Motor neuron (in vitro differentiated cells): ENCODE data around the gene UBTD1. TPM values are rescaled to one million over a fixed set of nuclear protein-coding genes. Genes with fewer than 3 reads are reported as not detected.
A peak's percentile ranks its signal among the peaks of the same experiment; 100 is the strongest.
"Not testable (repeated sequence)": the region's sequence is repeated elsewhere in the genome, so short reads cannot be mapped to it uniquely, and the experiment has no call there.

Source experiments
- ATAC-seq, 8 experiments: fragments of 200-7000 bp; cut with Tn5 transposase; replicated peaks in 6 of 8; 2 replicates each; pipeline ENCODE4 v1.8.0; 2021; ENCODE audit warnings: mild to moderate bottlenecking in 8 of 8, moderate library complexity in 8 of 8
- H3K27ac ChIP-seq, 2 donors: fragments of 250-450 bp; sonication (Bioruptor Pico); 2 replicates each; pipeline ENCODE4 v1.9.0; 2021; ENCODE audit warnings: antibody characterized with exemption in 2 of 2, mild to moderate bottlenecking in 2 of 2, moderate library complexity in 1 of 2
- H3K4me1 ChIP-seq, 2 donors: fragments of 250-450 bp; sonication (Bioruptor Pico); replicated peaks in 1 of 2; 2 replicates each; pipeline ENCODE4 v1.6.1; 2021; ENCODE audit warnings: antibody characterized with exemption in 2 of 2, mild to moderate bottlenecking in 2 of 2, moderate library complexity in 1 of 2
- H3K4me3 ChIP-seq, 5 donors: fragments of 250-450 bp; sonication (Bioruptor Pico); 2 replicates each; pipeline ENCODE4 v1.9.0; 2021; ENCODE audit warnings: antibody characterized with exemption in 5 of 5, mild to moderate bottlenecking in 5 of 5, moderate library complexity in 4 of 5
- WGBS, 10 experiments: fragments of 450-650 bp; shearing (Covaris generic); methylation state at CpG; one replicate each; pipeline ENCODE4 v1.0.0; 2022; 5-methylcytosine and 5-hydroxymethylcytosine counted together
- in situ Hi-C, 9 experiments: fragments of 400-800 bp; cut with MboI; loops; one replicate each; pipeline ENCODE4 v1.15.0; 2021; ENCODE audit warnings: low sequenced_read_pairs in 9 of 9, low pct_unique_long_range_greater_than_20kb in 2 of 9; ENCODE audit not compliant: unreplicated experiment in 9 of 9
- total RNA-seq, 8 experiments: library from RNA; unstranded; fragments of 300-600 nt; gene quantifications; 2 replicates each; pipeline versions ENCODE4 v1.2.3 to v1.2.4, GENCODE V29; 2022

Gene UBTD1
- total RNA-seq, 8 experiments from 2014 or later: 2.9 to 16.7 (median 6.9) TPM

DNA sequence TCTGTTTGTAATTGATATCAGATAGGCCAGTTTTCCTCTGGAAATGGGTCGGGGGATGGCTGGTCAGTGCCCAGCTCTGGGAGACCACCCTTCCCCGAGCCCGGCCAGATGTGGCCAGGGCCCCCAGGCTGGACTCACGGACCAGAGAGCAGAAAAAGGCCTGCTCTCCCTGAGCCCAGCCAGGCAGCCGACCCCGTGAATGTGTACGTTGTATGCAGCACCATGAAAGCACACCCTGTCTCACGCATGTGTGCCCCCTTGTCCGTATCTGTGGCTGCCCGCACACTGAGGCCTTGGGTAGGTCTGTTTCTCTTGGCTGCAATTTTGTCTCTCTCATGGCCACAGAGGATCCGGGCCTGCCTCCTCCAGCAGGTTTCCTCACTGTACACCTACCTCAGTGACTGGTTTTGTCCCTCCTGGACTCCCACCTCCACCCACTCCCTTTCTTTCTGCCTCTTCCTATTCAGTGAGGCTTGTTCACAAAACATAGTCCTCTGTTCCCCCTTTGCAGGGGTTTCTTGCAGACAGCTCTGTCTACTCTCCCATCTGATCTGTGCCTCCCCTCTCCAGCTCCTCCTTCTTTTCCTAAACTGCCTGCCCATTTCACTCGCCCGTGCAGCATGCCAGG lies 50.2 kb downstream of the UBTD1 start:
- H3K27ac ChIP-seq: no peak overlapping the region
- ATAC-seq: peak in 2 of 8 experiments; percentile 2 to 13
- H3K4me1 ChIP-seq: peaks cover 27 to 35% of the 10 kb centered on the region in 2 donors
- in situ Hi-C loops: no loop called here
- WGBS, 10 experiments: 60 to 100% (median 70%) methylated on average over 2 to 5 of the region's 13 CpGs; no CpG with 5 or more reads in 3 of the 10 experiments
- no peak overlapping the region for H3K4me3 ChIP-seq

DNA sequence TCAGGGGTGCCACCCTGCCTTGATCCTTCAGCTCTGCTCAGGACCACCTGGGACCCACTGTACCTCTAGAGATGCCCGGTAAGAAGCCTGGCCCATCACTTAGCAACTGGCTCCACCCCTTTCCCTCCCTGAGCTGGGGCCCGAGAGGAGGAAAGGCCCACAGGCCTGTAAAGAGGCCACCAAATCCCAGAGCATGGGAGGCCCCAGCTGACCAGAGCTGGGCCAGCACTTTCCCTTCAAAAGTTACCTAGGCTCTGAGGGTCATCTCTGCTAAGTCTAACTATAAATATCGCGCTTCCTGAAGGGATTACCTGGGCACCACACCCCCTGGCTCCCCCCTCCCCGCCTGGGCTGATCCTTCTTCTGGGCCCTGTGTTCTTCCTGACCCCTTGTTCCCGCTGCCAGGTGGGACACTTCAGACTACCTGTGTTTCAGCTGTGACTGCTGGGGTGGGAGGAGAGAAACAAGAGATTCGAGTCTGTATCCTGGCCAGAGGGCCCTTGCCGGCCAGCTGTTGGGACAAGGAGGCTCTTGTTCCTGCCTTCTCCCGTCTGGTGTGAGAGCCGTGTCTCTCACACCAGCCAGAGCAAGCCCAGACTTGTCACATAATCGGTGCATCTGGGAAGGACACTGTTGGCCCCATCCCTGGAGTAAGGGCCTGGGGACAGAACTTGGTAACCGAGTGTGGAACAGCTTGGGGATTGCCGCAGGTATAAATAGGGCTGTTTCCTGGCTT lies 51.0 kb downstream of the UBTD1 start:
- ATAC-seq: peak; percentile 47 to 82 (median 76)
- Histone ChIP-seq H3K27ac (peak overlapping the region in 1 of 2 donors; percentile 64), H3K4me3 (no peak overlapping the region), H3K4me1 (peaks cover 27 to 35% of the 10 kb centered on the region in 2 donors)
- in situ Hi-C loops: loop anchor here in 1 of 9 experiments (25.0 kb wide), 1 partner anchor 87 kb away; no protein-coding TSS in a partner anchor
- 0 to 100% (median 40%) methylated on average over 1 to 3 of the region's 13 CpGs; no CpG with 5 or more reads in 5 of the 10 experiments for WGBS, 10 experiments

DNA sequence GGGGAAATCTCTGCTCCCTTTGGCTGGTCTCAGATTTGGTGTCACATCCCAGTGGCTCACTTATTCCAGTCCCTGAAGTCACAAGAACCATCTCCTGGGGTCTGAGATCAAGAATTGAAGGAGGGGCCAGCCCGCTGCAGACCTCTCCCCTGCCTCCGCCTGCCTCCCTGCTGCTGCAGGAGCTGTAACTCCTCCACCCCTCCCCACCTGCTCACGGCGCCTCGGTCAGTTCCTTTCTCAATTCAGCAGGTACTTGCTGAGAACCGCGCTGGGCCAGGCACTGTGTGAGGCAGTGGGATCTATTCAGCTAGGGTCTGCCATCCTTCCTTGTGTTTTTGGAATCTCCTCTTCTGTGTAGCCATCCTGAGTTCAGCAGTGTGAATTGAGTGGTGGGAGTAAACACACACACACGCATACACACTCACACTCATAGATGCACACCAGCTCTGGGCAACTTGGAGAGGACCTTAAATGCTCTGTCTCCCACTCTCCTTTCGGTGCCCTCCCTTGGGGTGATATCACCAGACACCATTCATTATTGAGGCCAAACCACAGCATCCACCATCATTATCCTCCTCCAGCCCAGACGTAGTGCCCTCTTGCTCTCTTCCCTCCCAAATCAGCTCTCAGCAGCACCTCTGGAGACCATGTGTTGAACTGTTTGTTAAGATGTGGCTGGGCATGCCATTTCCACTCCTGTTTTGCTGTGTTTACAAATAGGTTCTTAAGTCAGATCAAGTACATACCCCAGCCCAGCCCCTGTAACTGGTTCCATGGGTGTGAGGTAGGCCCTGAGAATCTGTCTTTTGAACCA lies 51.8 kb downstream of the UBTD1 start:
- in situ Hi-C loops: loop anchor here in 1 of 9 experiments (25.0 kb wide), 1 partner anchor 88 kb away; no protein-coding TSS in a partner anchor
- peak overlapping the region in 1 of 2 donors; percentile 64 for H3K27ac ChIP-seq
- peak in 4 of 8 experiments; percentile 3 to 16 (median 7) for ATAC-seq
- peaks cover 27 to 35% of the 10 kb centered on the region in 2 donors for H3K4me1 ChIP-seq
- 40 to 100% (median 90%) methylated on average over 1 to 2 of the region's 10 CpGs; no CpG with 5 or more reads in 7 of the 10 experiments for WGBS, 10 experiments
- H3K4me3 ChIP-seq: no peak overlapping the region

DNA sequence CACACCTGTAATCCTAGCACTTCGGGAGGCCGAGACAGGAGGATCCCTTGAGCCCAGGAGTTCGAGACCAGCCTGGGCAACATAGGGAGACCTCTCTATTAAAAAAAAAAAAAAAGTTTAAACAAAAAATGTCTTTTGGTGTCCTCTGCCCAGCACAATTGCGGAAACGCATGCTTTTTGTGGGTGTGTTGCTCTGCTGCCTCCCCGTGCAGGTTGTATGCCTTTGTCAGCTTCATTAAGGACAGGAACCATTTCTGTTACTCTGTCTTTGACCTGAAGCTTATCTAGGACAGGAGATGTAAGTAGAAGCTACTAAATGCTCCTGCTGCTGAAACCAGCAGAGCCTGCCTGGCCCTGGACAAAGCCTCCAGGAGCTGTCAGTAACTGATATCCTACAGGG lies 52.5 kb downstream of the UBTD1 start:
- no peak overlapping the region for H3K27ac ChIP-seq
- in situ Hi-C loops: loop anchor here in 1 of 9 experiments (25.0 kb wide), 1 partner anchor 89 kb away; no protein-coding TSS in a partner anchor
- peaks cover 27 to 35% of the 10 kb centered on the region in 2 donors for H3K4me1 ChIP-seq
- ATAC-seq: no peak
- 89 to 100% (median 94%) methylated on average over 2 to 6 of the region's 6 CpGs; no CpG with 5 or more reads in 5 of the 10 experiments for WGBS, 10 experiments
- no peak overlapping the region for H3K4me3 ChIP-seq

DNA sequence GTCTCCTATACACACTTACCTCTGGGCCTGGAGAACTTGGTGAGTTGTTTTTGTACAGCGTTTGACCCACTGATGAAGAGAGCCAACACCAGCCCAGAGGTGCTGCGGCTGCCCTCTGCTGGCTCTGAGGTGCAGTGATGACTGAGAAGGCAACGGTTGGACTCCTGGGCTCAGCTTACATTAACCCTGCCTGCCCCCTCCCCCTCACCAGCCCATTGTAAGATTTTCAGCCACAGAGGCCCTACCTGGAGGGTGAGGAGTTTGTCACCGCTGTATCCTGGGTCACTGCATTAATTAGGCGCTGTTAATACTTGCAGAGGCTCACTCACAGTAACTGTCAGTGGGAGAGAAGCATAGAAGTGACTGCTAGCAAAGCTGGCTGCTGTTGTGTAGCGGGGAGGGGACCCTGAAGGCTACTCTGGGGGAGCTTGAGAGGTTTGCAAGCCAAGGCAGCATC lies 54.9 kb downstream of the UBTD1 start:
- Histone ChIP-seq H3K27ac (no peak overlapping the region), H3K4me3 (no peak overlapping the region), H3K4me1 (peaks cover 14 to 24% of the 10 kb centered on the region in 2 donors)
- in situ Hi-C loops: loop anchor here in 1 of 9 experiments (25.0 kb wide), 1 partner anchor 91 kb away; no protein-coding TSS in a partner anchor
- 4 to 100% (median 48%) methylated on average over 1 to 5 of the region's 6 CpGs; no CpG with 5 or more reads in 3 of the 10 experiments for WGBS, 10 experiments
- ATAC-seq: peak; percentile 75 to 97 (median 85)

DNA sequence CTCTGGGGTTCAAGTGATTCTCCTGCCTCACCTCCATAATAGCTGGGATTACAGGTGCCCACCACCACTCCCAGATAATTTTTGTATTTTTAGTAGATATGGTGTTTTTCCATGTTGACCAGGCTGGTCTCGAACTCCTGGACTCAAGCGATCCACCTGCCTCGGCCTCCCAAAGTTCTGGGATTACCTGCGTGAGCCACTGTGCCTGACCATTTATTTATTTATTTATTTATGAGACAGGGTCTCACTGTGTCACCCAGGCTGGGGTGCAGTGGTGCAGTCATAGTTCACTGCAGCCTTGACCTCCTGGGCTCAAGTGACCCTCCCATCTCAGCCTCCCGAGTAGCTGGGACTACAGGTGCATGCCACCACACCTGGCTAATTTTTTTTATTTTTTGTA lies 55.6 kb downstream of the UBTD1 start:
- not testable (repeated sequence) for H3K4me3 ChIP-seq, H3K27ac ChIP-seq, ATAC-seq
- peaks cover 12 to 22% of the 10 kb centered on the region in 2 donors for H3K4me1 ChIP-seq
- in situ Hi-C loops: loop anchor here in 1 of 9 experiments (25.0 kb wide), 1 partner anchor 92 kb away; no protein-coding TSS in a partner anchor
- WGBS, 10 experiments: 60 to 97% (median 96%) methylated on average over 1 to 4 of the region's 5 CpGs; no CpG with 5 or more reads in 6 of the 10 experiments

DNA sequence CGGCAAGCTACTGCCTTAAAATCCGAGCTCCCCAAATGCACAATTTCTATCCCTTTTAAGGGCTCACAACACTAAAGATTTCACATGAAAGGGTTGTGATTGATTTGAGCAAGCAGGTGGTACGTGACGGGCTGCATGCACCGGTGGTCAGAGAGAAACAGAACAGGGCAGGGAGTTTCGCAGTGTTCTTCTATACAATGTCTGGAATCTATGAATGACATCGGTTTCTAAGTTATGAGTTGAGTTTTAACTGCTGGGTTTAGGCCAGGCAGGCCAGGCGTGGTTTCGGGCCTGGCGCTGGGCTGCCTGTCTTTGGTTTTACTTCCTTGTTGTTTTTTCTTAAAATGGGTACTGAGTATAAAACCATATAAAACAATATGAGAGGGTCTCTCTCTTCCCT lies 56.8 kb downstream of the UBTD1 start:
- in situ Hi-C loops: loop anchor here in 1 of 9 experiments (25.0 kb wide), 1 partner anchor 93 kb away; no protein-coding TSS in a partner anchor
- WGBS, 10 experiments: 78 to 92% (median 87%) methylated on average over 2 to 5 of the region's 10 CpGs; no CpG with 5 or more reads in 7 of the 10 experiments
- not testable (repeated sequence) for H3K4me1 ChIP-seq, H3K4me3 ChIP-seq, H3K27ac ChIP-seq, ATAC-seq

DNA sequence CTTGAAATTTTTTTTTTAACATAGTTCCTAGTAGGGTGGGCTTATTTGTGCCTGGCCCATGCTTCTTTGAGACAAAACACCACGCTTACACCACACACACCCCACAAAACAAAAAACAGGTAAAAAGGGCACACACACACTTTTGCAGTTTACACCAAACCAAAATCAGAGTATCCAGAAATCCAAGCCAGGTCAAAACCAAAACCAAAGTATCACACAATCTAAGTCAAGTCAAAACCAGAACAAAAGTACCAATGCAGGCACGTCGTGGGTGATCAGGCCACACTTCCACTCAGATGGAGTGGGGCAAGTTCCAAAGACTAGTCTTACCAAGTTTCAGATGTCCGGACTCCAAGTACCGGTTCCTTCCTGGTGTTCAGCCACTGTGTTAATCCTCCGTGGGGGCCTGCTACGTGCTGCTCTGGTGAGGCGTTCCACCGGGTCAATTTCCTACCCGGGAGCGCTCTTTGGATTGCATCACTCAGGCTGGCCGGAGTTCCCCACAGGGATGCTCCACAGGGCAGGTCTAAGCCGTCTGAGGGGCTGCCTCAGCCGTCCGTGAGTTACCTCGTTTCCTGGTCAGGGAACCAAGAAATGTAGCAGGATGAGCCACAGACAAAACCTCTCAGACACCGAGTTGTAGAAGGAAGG lies 62.1 kb downstream of the UBTD1 start:
- in situ Hi-C loops: loop anchor here in 1 of 9 experiments (25.0 kb wide), 1 partner anchor 99 kb away; no protein-coding TSS in a partner anchor
- not testable (repeated sequence) for H3K4me3 ChIP-seq, H3K27ac ChIP-seq, H3K4me1 ChIP-seq
- peak in 3 of 8 experiments; percentile 54 to 76 (median 65) for ATAC-seq
- WGBS, 10 experiments: 40 to 100% (median 83%) methylated on average over 1 to 3 of the region's 17 CpGs; no CpG with 5 or more reads in 5 of the 10 experiments

DNA sequence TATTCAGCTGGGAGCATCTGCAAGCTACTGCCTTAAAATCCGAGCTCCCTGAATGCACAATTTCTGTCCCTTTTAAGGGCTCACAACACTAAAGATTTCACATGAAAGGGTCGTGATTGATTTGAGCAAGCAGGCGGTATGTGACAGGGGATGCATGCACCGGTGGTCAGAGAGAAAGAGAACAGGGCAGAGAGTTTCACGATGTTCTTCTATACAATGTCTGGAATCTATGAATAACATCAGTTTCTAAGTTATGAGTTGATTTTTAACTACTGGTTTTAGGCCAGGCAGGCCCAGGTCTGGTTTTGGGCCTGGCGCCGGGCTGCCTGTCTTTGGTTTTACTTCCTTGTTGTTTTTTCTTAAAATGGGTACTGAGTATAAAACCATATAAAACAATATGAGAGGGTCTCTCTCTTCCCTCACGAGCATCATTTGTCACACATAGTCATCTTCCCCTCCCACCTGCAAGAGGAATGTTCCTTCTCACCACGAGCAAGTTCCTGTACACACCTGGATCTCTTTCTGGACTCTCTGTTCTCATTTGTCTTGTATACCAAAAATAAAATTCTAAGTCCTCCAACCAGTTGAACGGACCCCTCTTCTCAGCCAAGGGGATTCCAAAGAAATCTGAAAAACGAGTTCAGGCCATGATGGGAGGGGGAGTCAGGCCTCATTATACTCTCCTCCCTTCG lies 62.8 kb downstream of the UBTD1 start:
- not testable (repeated sequence) for H3K4me1 ChIP-seq, ATAC-seq, H3K27ac ChIP-seq, H3K4me3 ChIP-seq
- in situ Hi-C loops: loop anchor here in 1 of 9 experiments (25.0 kb wide), 1 partner anchor 99 kb away; no protein-coding TSS in a partner anchor
- WGBS, 10 experiments: 29 to 100% (median 78%) methylated on average over 2 to 6 of the region's 12 CpGs

DNA sequence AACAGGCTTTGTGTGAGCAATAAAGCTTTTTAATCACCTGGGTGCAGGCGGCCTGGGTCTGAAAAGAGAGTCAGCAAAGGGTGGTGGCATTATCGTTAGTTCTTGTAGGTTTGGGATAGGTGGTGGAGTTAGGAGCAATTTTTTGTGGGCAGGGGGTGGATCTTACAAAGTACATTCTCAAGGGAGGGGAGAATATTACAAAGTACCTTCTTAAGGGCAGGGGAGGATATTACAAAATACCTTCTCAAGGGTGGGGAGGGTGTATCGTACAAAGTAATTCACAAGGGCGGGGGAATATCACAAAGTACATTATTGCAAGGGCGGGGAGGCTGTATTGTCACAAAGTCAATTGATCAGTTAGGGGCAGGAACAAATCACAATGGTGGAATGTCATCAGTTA lies 63.6 kb downstream of the UBTD1 start:
- not testable (repeated sequence) for H3K4me1 ChIP-seq, H3K27ac ChIP-seq, ATAC-seq, H3K4me3 ChIP-seq
- in situ Hi-C loops: loop anchor here in 1 of 9 experiments (25.0 kb wide), 1 partner anchor 100 kb away; no protein-coding TSS in a partner anchor
- WGBS, 10 experiments: 86 to 100% (median 100%) methylated on average over 1 to 3 of the region's 5 CpGs; no CpG with 5 or more reads in 5 of the 10 experiments

DNA sequence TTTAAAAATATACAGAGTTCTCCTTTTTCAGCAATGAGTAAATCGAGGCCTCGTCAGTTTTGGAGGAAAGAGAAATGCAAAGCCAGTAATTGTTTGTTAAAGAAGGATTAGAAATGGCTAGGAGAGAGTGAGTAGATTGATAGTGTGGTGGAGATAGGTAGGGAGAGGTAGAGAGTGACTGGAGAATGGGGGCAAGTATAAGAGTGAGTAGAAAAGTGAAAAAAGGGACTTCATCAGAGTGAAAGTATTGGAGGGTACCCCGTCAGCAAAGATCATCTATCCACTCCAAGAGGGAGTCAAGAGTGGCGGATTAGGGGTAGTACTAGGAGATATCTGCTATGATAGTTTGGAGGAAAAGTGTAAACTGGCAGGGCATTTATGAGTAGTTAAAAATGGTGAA lies 64.6 kb downstream of the UBTD1 start:
- H3K4me1 ChIP-seq: no peaks in the 10 kb centered on the region
- ATAC-seq: no peak
- H3K4me3 ChIP-seq: no peak overlapping the region
- no peak overlapping the region for H3K27ac ChIP-seq
- in situ Hi-C loops: loop anchor here in 1 of 9 experiments (25.0 kb wide), 1 partner anchor 101 kb away; no protein-coding TSS in a partner anchor
- 78 to 100% (median 93%) methylated on average over 3 to 4 of the region's 4 CpGs for WGBS, 10 experiments
